Kidney (tissue), 14 donors: ENCODE results near the gene GLRX2. TPM values are rescaled to one million over a fixed set of nuclear protein-coding genes. Genes with fewer than 3 reads are reported as not detected.
"Not testable (repeated sequence)": the region's sequence is repeated elsewhere in the genome, so short reads cannot be mapped to it uniquely, and the experiment has no call there.

ENCODE experiments used
- DNase-seq, 5 donors: peaks; one replicate each; pipeline ENCODE4 v3.0.0-alpha.2; 2013 to 2020
- FAIRE-seq: peaks from 2 replicates; lab custom pipeline; 2012; peaks lifted over from hg19 to GRCh38; lab: Jason Lieb, UNC
- H3K27ac ChIP-seq, 2 donors: one replicate each; pipeline ENCODE4 v1.7.0; 2013; ENCODE audit warnings: low read depth in 2 of 2, low read length in 2 of 2, inconsistent platforms in 1 of 2
- H3K27me3 ChIP-seq: one replicate; pipeline ENCODE4 v1.7.1; 2013; ENCODE audit warnings: low read length, inconsistent platforms; ENCODE audit not compliant: control insufficient read depth, insufficient read depth
- H3K36me3 ChIP-seq, 3 donors: one replicate each; pipeline versions ENCODE4 v1.7.0 to v1.7.1; 2013; ENCODE audit warnings: low read length in 3 of 3, control low read depth in 1 of 3, inconsistent platforms in 1 of 3; ENCODE audit not compliant: insufficient read depth in 3 of 3, control insufficient read depth in 2 of 3
- H3K4me1 ChIP-seq, 3 donors: one replicate each; pipeline versions ENCODE4 v1.7.0 to v1.7.1; 2013; ENCODE audit warnings: low read length in 3 of 3, inconsistent platforms in 1 of 3, low read depth in 1 of 3; ENCODE audit not compliant: control insufficient read depth in 2 of 3, insufficient read depth in 2 of 3
- H3K4me3 ChIP-seq, 3 donors: one replicate each; pipeline versions ENCODE4 v1.7.0 to v1.8.1; 2013; ENCODE audit warnings: low read length in 3 of 3, control low read depth in 1 of 3, inconsistent platforms in 1 of 3
- H3K9ac ChIP-seq, 3 donors: one replicate each; pipeline versions ENCODE4 v1.7.0 to v1.7.1; 2013; ENCODE audit warnings: low read length in 3 of 3, control low read depth in 1 of 3, inconsistent platforms in 1 of 3
- H3K9me3 ChIP-seq, 3 donors: one replicate each; pipeline versions ENCODE4 v1.7.0 to v1.7.1; 2013; ENCODE audit warnings: low read length in 3 of 3, control low read depth in 1 of 3, inconsistent platforms in 1 of 3; ENCODE audit not compliant: control insufficient read depth in 2 of 3, insufficient read depth in 1 of 3
- CTCF ChIP-seq: IDR thresholded peaks from 3 replicates; pipeline ENCODE4 v1.5.1; 2012; ENCODE audit warnings: mild to moderate bottlenecking, moderate library complexity, borderline replicate concordance; ENCODE audit not compliant: insufficient read depth; ENCODE audit errors: extremely low read depth
- intact Hi-C: fragments of 100-400 bp; cut with DNase I; formaldehyde crosslinking; loops from one replicate; pipeline ENCODE4 v1.11.1; 2022
- polyA plus RNA-seq: library from polyadenylated mRNA; stranded (reverse); fragments of 350-450 nt; fragmentation: Illumina TruSeq; extraction: RNeasy Lipid Tissue Mini Kit (QIAGEN cat#74804); gene quantifications from one replicate; pipeline ENCODE4 v1.2.3, GENCODE V29; 2014; ENCODE audit warnings: low read depth, low replicate concordance; ENCODE audit not compliant: insufficient read depth
- total RNA-seq: library from RNA; stranded (reverse); fragmentation: NEBNext Ultra II Directional; extraction: Animal tissue kit (Norgen Biotek cat#: 25700); gene quantifications from one replicate; pipeline ENCODE4 v1.2.1, GENCODE V29; 2021
- donor health status: control.
- donor health status: control.
- donor health status: control.
- donor health status: control.
- donor health status: control.
- donor health status: DM: yes; HTN: yes; CAD: no.
- donor health status: Normal renal cell carcinoma (clear cell type).

GLRX2 gene
- total and polyA plus RNA-seq, 2 donors from 2014 or later = 15.6 to 25.3 TPM

GRCh38 chr1:193118194-193118593 is 13.0 kb upstream of the GLRX2 start:
- Histone ChIP-seq H3K9me3 (no peaks in the 10 kb centered on the region), H3K27ac (no peak overlapping the region), H3K4me3 (no peak overlapping the region), H3K4me1 (no peaks in the 10 kb centered on the region), H3K36me3 (no peaks in the 10 kb centered on the region), H3K9ac (no peak overlapping the region), H3K27me3 (no peaks in the 10 kb centered on the region)
- intact Hi-C loops = no loop called here
- TF ChIP-seq CTCF = no peak
- FAIRE-seq (no peak), DNase-seq (no peak)

- FAIRE-seq, H3K4me3 ChIP-seq, H3K27me3 ChIP-seq, H3K9ac ChIP-seq, intact Hi-C loops, H3K27ac ChIP-seq, H3K9me3 ChIP-seq, DNase-seq, H3K4me1 ChIP-seq, H3K36me3 ChIP-seq: not testable (repeated sequence)
These were observed 12.0 kb upstream of the GLRX2 start for GRCh38 chr1:193117167-193117566.

GRCh38 chr1:193115629-193116227 is 10.5 kb upstream of the GLRX2 start:
- Histone ChIP-seq H3K36me3 (no peaks in the 10 kb centered on the region), H3K27ac (no peak overlapping the region), H3K4me1 (no peaks in the 10 kb centered on the region), H3K27me3 (no peaks in the 10 kb centered on the region), H3K4me3 (no peak overlapping the region), H3K9me3 (no peaks in the 10 kb centered on the region), H3K9ac (no peak overlapping the region)
- FAIRE-seq = no peak
- no peak for TF ChIP-seq CTCF
- DNase-seq = no peak
- intact Hi-C loops = no loop called here

GRCh38 chr1:193114485-193115095 is 9.4 kb upstream of the GLRX2 start:
- no peaks in the 10 kb centered on the region for H3K27me3 ChIP-seq
- no peak overlapping the region for H3K9ac ChIP-seq
- H3K9me3 ChIP-seq = no peaks in the 10 kb centered on the region
- intact Hi-C loops = no loop called here
- TF ChIP-seq CTCF = no peak
- FAIRE-seq = no peak
- no peak overlapping the region for H3K4me3 ChIP-seq
- no peak overlapping the region for H3K27ac ChIP-seq
- H3K36me3 ChIP-seq = no peaks in the 10 kb centered on the region
- no peak for DNase-seq
- H3K4me1 ChIP-seq = no peaks in the 10 kb centered on the region
